ENCODE measurements around the gene INO80.
"Not testable (repeated sequence)": the region's sequence is repeated elsewhere in the genome, so short reads cannot be mapped to it uniquely, and the experiment has no call there.

Gene INO80

DNA sequence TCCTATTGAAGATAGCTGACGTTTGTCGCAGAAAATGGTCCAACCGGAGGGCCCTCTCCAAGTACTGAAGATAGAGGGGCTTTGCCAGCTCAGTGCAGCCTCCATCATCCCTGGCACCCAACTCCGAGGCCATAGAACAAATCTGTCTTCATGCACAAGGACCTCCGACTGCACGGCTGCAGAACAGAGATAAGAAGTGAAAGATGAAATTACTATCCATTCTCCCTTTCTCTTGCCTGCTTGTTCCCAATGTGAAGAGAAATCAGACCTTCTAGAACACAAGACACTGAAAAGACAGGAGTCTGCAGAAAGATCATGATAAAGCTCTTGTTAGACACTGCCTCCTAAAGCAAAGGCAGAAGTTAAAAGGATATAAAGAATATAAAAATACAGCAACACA is 19.9 kb downstream of the INO80 start:
- no peaks in the 10 kb centered on the region for H3K9me3 Mint-ChIP-seq
- H3K4me3 Mint-ChIP-seq, result no peak overlapping the region
- peaks cover 28% of the 10 kb centered on the region for H3K36me3 Mint-ChIP-seq (ENCODE audit: low read depth)
- H3K27ac Mint-ChIP-seq, result no peak overlapping the region
- no peaks in the 10 kb centered on the region for H3K27me3 Mint-ChIP-seq (ENCODE audit: low read depth)
- peaks cover 4% of the 10 kb centered on the region for H3K4me1 Mint-ChIP-seq (ENCODE audit: low read depth)
- no peak for DNase-seq (ENCODE audit: low spot score)

GRCh38 chr15:41085029-41085428 is 31.1 kb downstream of the INO80 start:
- Mint-ChIP-seq H3K27ac (no peak overlapping the region), H3K9me3 (no peaks in the 10 kb centered on the region), H3K4me3 (no peak overlapping the region), H3K27me3 (ENCODE audit: low read depth) (no peaks in the 10 kb centered on the region), H3K4me1 (ENCODE audit: low read depth) (peaks cover 11% of the 10 kb centered on the region), H3K36me3 (ENCODE audit: low read depth) (peaks cover 47% of the 10 kb centered on the region)
- DNase-seq (ENCODE audit: low spot score), result no peak

DNA sequence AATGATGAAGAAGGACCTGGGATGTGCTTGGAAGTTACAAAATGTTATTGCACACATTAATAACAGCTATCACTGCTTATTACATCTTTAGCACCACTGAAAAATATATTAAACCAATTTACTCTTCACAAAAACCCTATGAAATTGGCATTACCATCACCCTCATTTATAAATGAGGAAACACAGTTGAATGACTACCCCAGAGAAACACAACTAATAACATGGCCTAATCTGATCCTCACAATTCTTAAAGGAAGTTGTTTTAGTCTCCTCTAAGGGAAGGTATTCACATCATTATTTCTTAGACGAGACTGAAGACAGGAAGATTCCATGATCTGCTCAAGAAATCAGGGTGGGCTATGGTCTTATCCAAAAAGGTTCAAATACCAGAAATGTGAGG is 35.9 kb downstream of the INO80 start:
- no peak overlapping the region for H3K4me3 Mint-ChIP-seq
- DNase-seq (ENCODE audit: low spot score), result no peak
- no peak overlapping the region for H3K27ac Mint-ChIP-seq
- no peaks in the 10 kb centered on the region for H3K27me3 Mint-ChIP-seq (ENCODE audit: low read depth)
- H3K4me1 Mint-ChIP-seq (ENCODE audit: low read depth), result peaks cover 4% of the 10 kb centered on the region
- H3K36me3 Mint-ChIP-seq (ENCODE audit: low read depth), result peaks cover 40% of the 10 kb centered on the region
- no peaks in the 10 kb centered on the region for H3K9me3 Mint-ChIP-seq

- H3K27me3 Mint-ChIP-seq (ENCODE audit: low read depth), result no peaks in the 10 kb centered on the region
Observed at GRCh38 chr15:41079717-41080116, 36.4 kb downstream of the INO80 start.

DNA sequence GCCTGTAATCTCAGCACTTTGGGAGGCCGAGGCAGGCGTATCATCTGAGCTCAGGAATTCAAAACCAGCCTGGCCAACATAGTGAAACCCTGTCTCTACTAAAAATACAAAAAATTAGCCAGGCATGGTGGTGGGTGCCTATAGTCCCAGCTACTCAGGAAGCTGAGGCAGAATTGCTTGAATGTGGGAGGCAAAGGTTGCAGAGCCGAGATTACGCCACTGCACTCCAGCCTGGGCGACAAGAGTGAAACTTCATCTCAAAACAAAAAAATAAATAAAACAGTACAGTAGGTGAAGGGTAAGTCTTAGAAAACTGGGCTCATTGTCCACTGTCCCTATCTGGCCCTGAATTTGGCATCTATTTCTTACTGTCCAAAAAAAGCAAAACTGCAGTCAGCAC is 37.2 kb downstream of the INO80 start:
- not testable (repeated sequence) for H3K4me3 Mint-ChIP-seq; H3K9me3 Mint-ChIP-seq; H3K27ac Mint-ChIP-seq; H3K4me1 Mint-ChIP-seq (ENCODE audit: low read depth); DNase-seq (ENCODE audit: low spot score); H3K27me3 Mint-ChIP-seq (ENCODE audit: low read depth)
- H3K36me3 Mint-ChIP-seq (ENCODE audit: low read depth), result peaks cover 41% of the 10 kb centered on the region

More at GRCh38 chr15:41079717-41080116, 36.4 kb downstream of the INO80 start:
- Mint-ChIP-seq H3K9me3 (no peaks in the 10 kb centered on the region), H3K36me3 (ENCODE audit: low read depth) (peaks cover 39% of the 10 kb centered on the region), H3K4me3 (no peak overlapping the region), H3K4me1 (ENCODE audit: low read depth) (peaks cover 4% of the 10 kb centered on the region), H3K27ac (no peak overlapping the region)
- DNase-seq (ENCODE audit: low spot score), result no peak

DNA sequence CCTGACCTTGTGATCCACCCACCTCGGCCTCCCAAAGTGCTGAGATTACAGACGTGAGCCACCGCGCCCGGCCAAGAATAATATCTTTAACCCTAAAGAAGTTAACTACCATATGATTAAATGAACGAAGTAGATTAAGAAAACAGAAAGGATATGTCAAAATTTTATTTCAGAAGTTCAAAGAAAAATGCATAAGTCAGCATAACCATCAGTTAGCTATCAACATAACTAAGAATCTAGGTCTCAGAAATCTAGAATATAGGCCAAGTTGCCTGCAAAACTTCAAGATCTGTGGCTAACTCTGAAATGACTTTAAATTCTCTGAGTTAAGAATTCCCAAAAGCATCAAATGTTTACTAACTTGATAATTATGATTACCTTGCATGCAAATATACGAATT is 38.0 kb downstream of the INO80 start:
- no peaks in the 10 kb centered on the region for H3K9me3 Mint-ChIP-seq
- no peak overlapping the region for H3K27ac Mint-ChIP-seq
- H3K36me3 Mint-ChIP-seq (ENCODE audit: low read depth), result peaks cover 46% of the 10 kb centered on the region
- H3K4me3 Mint-ChIP-seq, result no peak overlapping the region
- H3K27me3 Mint-ChIP-seq (ENCODE audit: low read depth), result no peaks in the 10 kb centered on the region
- peaks cover 4% of the 10 kb centered on the region for H3K4me1 Mint-ChIP-seq (ENCODE audit: low read depth)
- DNase-seq (ENCODE audit: low spot score), result no peak

DNA sequence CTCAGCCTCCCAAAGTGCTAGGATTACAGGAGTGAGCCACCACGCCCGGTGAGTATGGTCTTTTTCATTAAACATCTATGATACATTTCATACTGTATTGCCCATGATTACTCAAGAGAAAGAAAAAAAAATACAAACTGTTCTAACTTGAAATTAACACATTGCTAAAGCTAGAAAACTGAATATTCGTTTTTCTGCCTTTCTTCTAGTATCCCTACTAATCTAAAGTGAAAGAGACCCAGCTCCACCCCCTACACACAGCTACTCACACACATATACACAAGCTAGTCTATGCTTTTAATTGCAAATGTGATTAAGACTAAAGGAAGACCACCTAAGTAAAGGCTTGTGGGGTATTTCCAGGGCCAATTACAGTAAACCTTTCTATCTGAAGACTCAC is 43.1 kb downstream of the INO80 start:
- no peak overlapping the region for H3K4me3 Mint-ChIP-seq

GRCh38 chr15:41072013-41072412 is 44.1 kb downstream of the INO80 start:
- no peak overlapping the region for H3K27ac Mint-ChIP-seq
- no peaks in the 10 kb centered on the region for H3K9me3 Mint-ChIP-seq
- H3K36me3 Mint-ChIP-seq (ENCODE audit: low read depth), result peaks cover 51% of the 10 kb centered on the region
- H3K4me1 Mint-ChIP-seq (ENCODE audit: low read depth), result no peaks in the 10 kb centered on the region
- DNase-seq (ENCODE audit: low spot score), result no peak
- no peaks in the 10 kb centered on the region for H3K27me3 Mint-ChIP-seq (ENCODE audit: low read depth)
- no peak overlapping the region for H3K4me3 Mint-ChIP-seq

More for the DNA sequence above, 43.1 kb downstream of the INO80 start:
- Mint-ChIP-seq H3K27me3 (ENCODE audit: low read depth) (no peaks in the 10 kb centered on the region), H3K36me3 (ENCODE audit: low read depth) (peaks cover 52% of the 10 kb centered on the region), H3K9me3 (no peaks in the 10 kb centered on the region), H3K27ac (no peak overlapping the region), H3K4me1 (ENCODE audit: low read depth) (peaks cover 2% of the 10 kb centered on the region)
- DNase-seq (ENCODE audit: low spot score), result no peak

DNA sequence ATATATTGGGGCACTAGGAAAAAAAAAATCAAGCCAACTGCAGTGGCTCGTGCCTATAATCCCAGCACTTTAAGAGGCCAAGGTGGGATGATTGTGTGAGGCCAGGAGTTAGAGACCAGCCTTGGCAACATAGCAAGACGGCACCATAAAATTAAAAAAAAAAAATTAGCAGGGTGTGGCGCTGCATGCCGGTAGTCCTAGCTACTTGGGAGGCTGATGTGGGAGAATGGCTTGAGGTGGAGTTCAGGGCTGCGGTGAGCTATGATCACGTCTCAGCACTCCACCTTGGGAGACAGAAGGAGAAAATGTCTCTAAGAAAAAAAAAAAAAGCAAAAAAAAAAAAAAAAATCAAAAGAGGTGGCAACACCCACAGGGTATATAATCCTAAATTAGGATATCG is 49.6 kb downstream of the INO80 start:
- Mint-ChIP-seq H3K27me3 (ENCODE audit: low read depth) (no peaks in the 10 kb centered on the region), H3K4me1 (ENCODE audit: low read depth) (no peaks in the 10 kb centered on the region), H3K27ac (no peak overlapping the region), H3K36me3 (ENCODE audit: low read depth) (peaks cover 62% of the 10 kb centered on the region), H3K9me3 (peaks cover 15% of the 10 kb centered on the region), H3K4me3 (no peak overlapping the region)
- DNase-seq (ENCODE audit: low spot score), result no peak

DNA sequence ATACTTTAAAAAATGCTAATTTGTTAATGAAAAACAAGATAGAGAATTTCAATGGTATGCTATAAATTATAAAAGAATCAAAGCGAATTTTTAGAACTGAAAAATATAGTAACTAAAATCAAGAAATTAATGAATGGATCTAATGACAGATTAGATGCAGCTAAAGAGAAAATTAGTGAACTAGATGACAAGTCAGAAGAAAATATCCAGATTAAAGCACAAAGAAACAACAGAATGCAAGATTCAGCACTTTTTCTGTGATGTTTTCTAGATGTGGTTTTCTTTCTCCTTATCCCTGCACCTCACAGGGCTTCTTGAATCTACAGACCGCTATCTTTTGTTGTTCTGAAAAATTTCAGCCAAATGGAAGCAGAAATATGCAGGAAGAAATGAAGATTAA is 54.4 kb downstream of the INO80 start:
- peaks cover 71% of the 10 kb centered on the region for H3K36me3 Mint-ChIP-seq (ENCODE audit: low read depth)

GRCh38 chr15:41060505-41060904 is 55.6 kb downstream of the INO80 start:
- H3K4me3 Mint-ChIP-seq, result no peak overlapping the region
- no peak for DNase-seq (ENCODE audit: low spot score)
- peaks cover 20% of the 10 kb centered on the region for H3K9me3 Mint-ChIP-seq
- H3K4me1 Mint-ChIP-seq (ENCODE audit: low read depth), result no peaks in the 10 kb centered on the region
- peaks cover 78% of the 10 kb centered on the region for H3K36me3 Mint-ChIP-seq (ENCODE audit: low read depth)
- H3K27me3 Mint-ChIP-seq (ENCODE audit: low read depth), result no peaks in the 10 kb centered on the region
- no peak overlapping the region for H3K27ac Mint-ChIP-seq

More for the DNA sequence above, 54.4 kb downstream of the INO80 start:
- H3K9me3 Mint-ChIP-seq, result peaks cover 20% of the 10 kb centered on the region
- DNase-seq (ENCODE audit: low spot score), result no peak
- no peak overlapping the region for H3K4me3 Mint-ChIP-seq
- H3K4me1 Mint-ChIP-seq (ENCODE audit: low read depth), result no peaks in the 10 kb centered on the region
- H3K27me3 Mint-ChIP-seq (ENCODE audit: low read depth), result no peaks in the 10 kb centered on the region
- H3K27ac Mint-ChIP-seq, result no peak overlapping the region

- H3K4me1 Mint-ChIP-seq (ENCODE audit: low read depth), result no peaks in the 10 kb centered on the region
- H3K4me3 Mint-ChIP-seq, result no peak overlapping the region
- H3K9me3 Mint-ChIP-seq, result peaks cover 7% of the 10 kb centered on the region
- H3K27ac Mint-ChIP-seq, result no peak overlapping the region
- no peaks in the 10 kb centered on the region for H3K27me3 Mint-ChIP-seq (ENCODE audit: low read depth)
- no peak for DNase-seq (ENCODE audit: low spot score)
- H3K36me3 Mint-ChIP-seq (ENCODE audit: low read depth), result peaks cover 64% of the 10 kb centered on the region
Observed at GRCh38 chr15:41056810-41057209, 59.3 kb downstream of the INO80 start.

DNA sequence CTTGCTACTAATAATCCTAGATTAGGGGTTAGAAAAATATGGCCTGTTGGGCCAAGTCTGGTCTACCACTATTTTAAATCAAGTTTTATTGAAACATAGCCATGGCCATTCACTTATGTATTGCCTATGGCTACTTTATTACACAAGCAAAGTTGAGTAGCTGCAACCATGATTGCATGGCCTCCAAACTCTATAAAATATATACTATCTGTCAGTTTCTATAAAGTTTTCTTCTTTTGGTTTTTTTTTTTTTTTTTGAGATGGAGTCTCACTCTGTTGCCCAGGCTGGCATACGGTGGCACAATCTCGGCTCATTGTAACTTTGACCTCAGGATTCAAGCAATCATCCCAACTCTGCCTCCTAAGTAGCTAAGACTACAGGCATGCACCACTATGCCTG is 60.4 kb downstream of the INO80 start:
- H3K4me3 Mint-ChIP-seq, result no peak overlapping the region
- no peak for DNase-seq (ENCODE audit: low spot score)
- no peaks in the 10 kb centered on the region for H3K4me1 Mint-ChIP-seq (ENCODE audit: low read depth)
- peaks cover 2% of the 10 kb centered on the region for H3K9me3 Mint-ChIP-seq
- no peaks in the 10 kb centered on the region for H3K27me3 Mint-ChIP-seq (ENCODE audit: low read depth)
- H3K36me3 Mint-ChIP-seq (ENCODE audit: low read depth), result peaks cover 62% of the 10 kb centered on the region
- no peak overlapping the region for H3K27ac Mint-ChIP-seq

DNA sequence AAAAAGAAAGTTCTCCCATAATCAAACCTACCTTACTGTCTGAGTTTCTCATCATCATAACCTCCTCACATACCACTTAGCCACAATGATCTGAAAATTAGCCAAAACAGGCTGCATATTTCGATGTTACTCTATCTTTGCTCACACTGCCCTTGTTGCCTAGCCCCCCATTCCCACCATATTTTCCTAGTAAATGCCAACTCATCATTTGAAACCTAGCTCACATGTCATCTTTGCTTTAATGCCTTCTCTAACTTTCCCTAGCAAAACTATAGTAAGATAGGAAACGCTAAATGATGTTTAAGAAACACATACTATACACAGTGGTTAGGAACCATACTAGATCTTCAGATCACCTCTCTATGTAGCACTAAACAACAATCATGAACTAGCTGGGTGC is 64.9 kb downstream of the INO80 start:
- DNase-seq (ENCODE audit: low spot score), result no peak
- Mint-ChIP-seq H3K4me3 (no peak overlapping the region), H3K27me3 (ENCODE audit: low read depth) (no peaks in the 10 kb centered on the region), H3K4me1 (ENCODE audit: low read depth) (no peaks in the 10 kb centered on the region), H3K36me3 (ENCODE audit: low read depth) (peaks cover 54% of the 10 kb centered on the region), H3K27ac (no peak overlapping the region), H3K9me3 (no peaks in the 10 kb centered on the region)

DNA sequence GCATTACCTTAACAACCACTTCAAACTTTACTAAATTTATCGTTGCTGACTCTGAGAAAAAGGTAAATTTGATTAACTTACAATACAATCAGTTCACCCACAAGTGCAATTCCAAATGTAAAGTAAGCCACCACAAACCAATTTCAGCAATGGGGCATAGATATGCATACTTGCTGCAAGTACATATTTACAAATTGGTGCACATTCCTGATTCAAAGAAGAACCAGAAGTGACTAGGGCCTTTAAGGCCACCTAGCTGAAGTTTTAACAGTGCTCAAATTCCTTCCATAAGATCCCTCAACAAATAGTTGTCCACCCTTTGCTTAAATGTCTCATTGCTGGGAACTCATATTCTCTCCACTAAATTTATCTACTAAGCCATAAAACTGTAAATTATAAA is 67.2 kb downstream of the INO80 start:
- Mint-ChIP-seq H3K36me3 (ENCODE audit: low read depth) (peaks cover 46% of the 10 kb centered on the region), H3K4me1 (ENCODE audit: low read depth) (no peaks in the 10 kb centered on the region), H3K4me3 (no peak overlapping the region), H3K27me3 (ENCODE audit: low read depth) (no peaks in the 10 kb centered on the region), H3K27ac (no peak overlapping the region), H3K9me3 (no peaks in the 10 kb centered on the region)
- no peak for DNase-seq (ENCODE audit: low spot score)

Data from T-helper 2 cell treated with Interferon-gamma antibody and Interleukin-4, amounts not matched to agents 5 μg/mL and 100 μg/mL, for 36 hours (primary cell).